Measurements from ENCODE around the gene ABHD2. TPM values are rescaled to one million over a fixed set of nuclear protein-coding genes. Genes with fewer than 3 reads are reported as not detected.
A peak's percentile ranks its signal among the peaks of the same experiment; 100 is the strongest.

ABHD2 gene
- total and polyA plus RNA-seq, 2 experiments from 2014 or later, result 5.2 to 15.2 TPM

- TF ChIP-seq ETS1 (IDR thresholded peaks at IDR 0.05), result no peak
Observed at GRCh38 chr15:89083246-89083645, 5.0 kb upstream of the ABHD2 start (continued).

GRCh38 chr15:89085289-89085926 lies 2.8 kb upstream of the ABHD2 start:
- Mint-ChIP-seq H3K27ac (no peak overlapping the region), H3K9me3 (no peaks in the 10 kb centered on the region; the same call in 2 of the 3 replicates), H3K27me3 (ENCODE audit: insufficient read depth, low read depth, poor library complexity) (peaks cover 1% of the 10 kb centered on the region), H3K4me1 (peaks cover 23% of the 10 kb centered on the region), H3K36me3 (ENCODE audit: low read depth) (no peaks in the 10 kb centered on the region), H3K4me3 (no peak overlapping the region)
- no peak for ATAC-seq
- H3K4me3 ChIP-seq, result no peak overlapping the region
- H3K36me3 ChIP-seq (ENCODE audit: insufficient read depth), result no peaks in the 10 kb centered on the region
- DNase-seq (ENCODE audit: low spot score), result no peak
- H3K4me1 ChIP-seq (ENCODE audit: insufficient read depth), result peaks cover 13% of the 10 kb centered on the region
- peaks cover 2% of the 10 kb centered on the region; the same call in 1 of the 2 replicates for H3F3A ChIP-seq (replicated peaks; ENCODE audit: low read depth)
- no peaks in the 10 kb centered on the region; the same call in 1 of the 2 replicates for H4K20me1 ChIP-seq (replicated peaks; ENCODE audit: insufficient read depth)
- H3K79me2 ChIP-seq (replicated peaks; ENCODE audit: insufficient read depth), result no peaks in the 10 kb centered on the region
- peak overlapping the region; percentile 48 for H2AFZ ChIP-seq
- no peak overlapping the region for H3K27ac ChIP-seq (ENCODE audit: low read depth)
- no peaks in the 10 kb centered on the region for H3K9me2 ChIP-seq (ENCODE audit: insufficient read depth)
- H3K4me2 ChIP-seq, result no peak overlapping the region
- H3K27me3 ChIP-seq (ENCODE audit: insufficient read depth), result no peaks in the 10 kb centered on the region
- TF ChIP-seq NANOG (IDR thresholded peaks at IDR 0.05; ENCODE audit: borderline replicate concordance) (no peak), JUNB (IDR thresholded peaks at IDR 0.05; ENCODE audit: unreplicated experiment) (no peak), ZNF462 (CRISPR knock-in tag; IDR thresholded peaks at IDR 0.05) (no peak), REST (IDR thresholded peaks at IDR 0.05; ENCODE audit: unreplicated experiment) (no peak), CREB1 (CRISPR knock-in tag; IDR thresholded peaks at IDR 0.05; ENCODE audit: low read depth) (no peak), EZH2phosphoT487 (IDR thresholded peaks at IDR 0.05; ENCODE audit: unreplicated experiment) (no peak), POLR2AphosphoS5 (IDR thresholded peaks at IDR 0.05; ENCODE audit: low read depth) (no peak), STAT1 (IDR thresholded peaks at IDR 0.05; ENCODE audit: unreplicated experiment) (no peak), CTCF (conservative IDR thresholded peaks at IDR 0.05; ENCODE audit: low read depth in 2 of 2) (no peak), ETS1 (IDR thresholded peaks at IDR 0.05) (no peak), ZNF114 (CRISPR knock-in tag; IDR thresholded peaks at IDR 0.05) (no peak)

All from GM23338 (cell line).